DMS114 treated with DMSO at 0.1 percent for 48 hours (cell line): ENCODE data around the gene OR6C4.
"Not testable (repeated sequence)": the region's sequence is repeated elsewhere in the genome, so short reads cannot be mapped to it uniquely, and the experiment has no call there.

Experiments used
- DNase-seq: peaks from one replicate; lab custom pipeline; 2025; ENCODE audit not compliant: unreplicated experiment; lab: John Stamatoyannopoulos, UW

Gene OR6C4

GRCh38 chr12:55549302-55549701 lies at the start of gene OR6C4:
Gene OR6C4, plus strand, starts transcription at chr12:55549602. Its CDS starts 1,625 bp downstream, at chr12:55551227.
- no peak for DNase-seq

- DNase-seq = no peak
These were observed 49.6 kb upstream of the OR6C4 start for GRCh38 chr12:55499810-55500252.

- DNase-seq = no peak
These were observed 47.8 kb upstream of the OR6C4 start for GRCh38 chr12:55501601-55502000.

- DNase-seq = no peak
These were observed 33.7 kb upstream of the OR6C4 start for GRCh38 chr12:55515696-55516095.

- no peak for DNase-seq
These were observed 33.0 kb upstream of the OR6C4 start for GRCh38 chr12:55516391-55516790.

- not testable (repeated sequence) for DNase-seq
These were observed 1.2 kb upstream of the OR6C4 start for GRCh38 chr12:55548235-55548634.

GRCh38 chr12:55548756-55549155 lies 646 bp upstream of the OR6C4 start:
- DNase-seq = no peak

- DNase-seq = no peak
These were observed 4.9 kb downstream of the OR6C4 start for GRCh38 chr12:55554296-55554695.

- DNase-seq = not testable (repeated sequence)
These were observed 20.7 kb downstream of the OR6C4 start for GRCh38 chr12:55570060-55570459.

- not testable (repeated sequence) for DNase-seq
These were observed 21.3 kb downstream of the OR6C4 start for GRCh38 chr12:55570689-55571088.

- no peak for DNase-seq
These were observed 22.8 kb downstream of the OR6C4 start, which contains the start of gene OR2AP1 for GRCh38 chr12:55572168-55572567. Gene OR2AP1, plus strand, starts transcription at chr12:55572468. Its CDS starts 1,947 bp downstream, at chr12:55574415.

GRCh38 chr12:55582066-55582465 lies 32.7 kb downstream of the OR6C4 start:
- no peak for DNase-seq

GRCh38 chr12:55585817-55586216 lies 36.4 kb downstream of the OR6C4 start:
- DNase-seq = no peak

GRCh38 chr12:55590152-55590551 lies 40.8 kb downstream of the OR6C4 start:
- not testable (repeated sequence) for DNase-seq
